A204.1 (cell line): Measurements from ENCODE around the gene KRTAP27-1.

Experiments
- FAIRE-seq: peaks from 2 replicates; lab custom pipeline; 2012; peaks lifted over from hg19 to GRCh38; lab: Jason Lieb, UNC

The KRTAP27-1 gene

GRCh38 chr21:30337276-30337744 lies at the start of gene KRTAP27-1:
KRTAP27-1 (minus strand) TSS chr21:30337694; CDS start chr21:30337668, 26 bp downstream.
- FAIRE-seq: no peak

- FAIRE-seq: no peak
Measured at GRCh38 chr21:30382201-30382600, 44.7 kb upstream of the KRTAP27-1 start.

GRCh38 chr21:30372139-30372770 lies 34.8 kb upstream of the KRTAP27-1 start, which contains the start of gene KRTAP13-2:
KRTAP13-2 (minus strand) TSS chr21:30372271; CDS start chr21:30372213, 58 bp downstream.
- no peak for FAIRE-seq

GRCh38 chr21:30355906-30356305 lies 18.4 kb upstream of the KRTAP27-1 start:
- FAIRE-seq: no peak

- no peak for FAIRE-seq
Measured at GRCh38 chr21:30354308-30355005, 17.0 kb upstream of the KRTAP27-1 start.

- no peak for FAIRE-seq
Measured at GRCh38 chr21:30351534-30351933, 14.0 kb upstream of the KRTAP27-1 start.

- FAIRE-seq: no peak
Measured at GRCh38 chr21:30349572-30349971, 12.1 kb upstream of the KRTAP27-1 start.

GRCh38 chr21:30348506-30348905 lies 11.0 kb upstream of the KRTAP27-1 start, which contains the start of gene KRTAP23-1:
KRTAP23-1 (minus strand) TSS chr21:30348606; CDS start chr21:30348606, 0 bp downstream.
- no peak for FAIRE-seq

- FAIRE-seq: no peak
Measured at GRCh38 chr21:30345014-30345413, 7.5 kb upstream of the KRTAP27-1 start.

GRCh38 chr21:30340714-30341573 lies 3.5 kb upstream of the KRTAP27-1 start:
- FAIRE-seq: no peak

- FAIRE-seq: no peak
Measured at GRCh38 chr21:30338717-30339116, 1.2 kb upstream of the KRTAP27-1 start.

- FAIRE-seq: no peak
Measured at GRCh38 chr21:30337772-30338171, 278 bp upstream of the KRTAP27-1 start.

- FAIRE-seq: no peak
Measured at GRCh38 chr21:30336596-30336995, 898 bp downstream of the KRTAP27-1 start.

- FAIRE-seq: no peak
Measured at GRCh38 chr21:30333736-30334135, 3.8 kb downstream of the KRTAP27-1 start.

GRCh38 chr21:30332681-30333080 lies 4.8 kb downstream of the KRTAP27-1 start:
- FAIRE-seq: no peak

- no peak for FAIRE-seq
Measured at GRCh38 chr21:30329203-30329875, 8.2 kb downstream of the KRTAP27-1 start.

GRCh38 chr21:30326390-30326789 lies 11.1 kb downstream of the KRTAP27-1 start:
- FAIRE-seq: no peak

- no peak for FAIRE-seq
Measured at GRCh38 chr21:30320215-30320614, 17.3 kb downstream of the KRTAP27-1 start, which contains the start of gene KRTAP26-1. KRTAP26-1 (minus strand) TSS chr21:30320315; CDS start chr21:30320035, 280 bp downstream.

GRCh38 chr21:30315701-30316100 lies 21.8 kb downstream of the KRTAP27-1 start:
- FAIRE-seq: no peak

- no peak for FAIRE-seq
Measured at GRCh38 chr21:30306884-30307283, 30.6 kb downstream of the KRTAP27-1 start.

- no peak for FAIRE-seq
Measured at GRCh38 chr21:30305136-30305535, 32.4 kb downstream of the KRTAP27-1 start.

GRCh38 chr21:30289215-30289614 lies 48.3 kb downstream of the KRTAP27-1 start, which contains the start of gene KRTAP25-1:
KRTAP25-1 (minus strand) TSS chr21:30289514; CDS start chr21:30289490, 24 bp downstream.
- FAIRE-seq: no peak
